Endothelial cell of umbilical vein (primary cell): ENCODE results near the gene MCUR1. TPM values are rescaled to one million over a fixed set of nuclear protein-coding genes. Genes with fewer than 3 reads are reported as not detected.

ENCODE experiments used
- BruUV-seq: library from RNA; stranded (reverse); fragments of 400-500 nt; replicated peaks from 2 replicates; lab custom pipeline; 2021; lab: Mats Ljungman, UMichigan
- CTCF ChIA-PET: fragments of 300-600, 350-600 bp; sonication (Branson Sonifier 250); formaldehyde crosslinking; loops from one replicate; lab custom pipeline; 2021; ENCODE audit warnings: antibody characterized with exemption, inconsistent platforms; lab: Charles Lee
- POLR2A ChIA-PET: fragments of 300-600, 350-600 bp; sonication (Branson Sonifier 250); formaldehyde crosslinking; loops from one replicate; lab custom pipeline; 2021; ENCODE audit warnings: antibody characterized with exemption, inconsistent platforms; lab: Charles Lee
- DNase-seq: peaks from one replicate; pipeline ENCODE4 v3.0.0-alpha.2; 2011; ENCODE audit warnings: low read depth, low spot score
- FAIRE-seq: peaks from 2 replicates; lab custom pipeline; 2011; peaks lifted over from hg19 to GRCh38; lab: Jason Lieb, UNC
- H2AFZ ChIP-seq: 2 replicates; pipeline ENCODE4 v1.6.0; 2012; ENCODE audit warnings: low read depth, low read length, control low read depth, inconsistent platforms
- H3K27ac ChIP-seq: 2 replicates; pipeline ENCODE4 v1.5.1; 2011; ENCODE audit warnings: low read depth, mild to moderate bottlenecking, control low read depth, low read length, moderate library complexity; ENCODE audit not compliant: insufficient read depth
- H3K27me3 ChIP-seq, 2 experiments: 2 replicates each; pipeline versions ENCODE4 v1.6.0 to v1.6.1; 2011; ENCODE audit warnings: low read length in 2 of 2, mixed read lengths in 1 of 2; ENCODE audit not compliant: control insufficient read depth in 2 of 2, insufficient read depth in 2 of 2
- H3K36me3 ChIP-seq, 2 experiments: 2 replicates in 1 of 2; 3 replicates in 1 of 2; pipeline ENCODE4 v1.5.1; 2011; ENCODE audit warnings: low read length in 2 of 2, mild to moderate bottlenecking in 1 of 2, moderate library complexity in 1 of 2; ENCODE audit not compliant: control insufficient read depth in 2 of 2, insufficient read depth in 2 of 2; ENCODE audit errors: extremely low read depth in 1 of 2
- H3K4me1 ChIP-seq: 3 replicates; pipeline ENCODE4 v1.5.1; 2011; ENCODE audit warnings: mild to moderate bottlenecking, low read length; ENCODE audit not compliant: control insufficient read depth, insufficient read depth; ENCODE audit errors: extremely low read depth
- H3K4me2 ChIP-seq: 2 replicates; pipeline ENCODE4 v1.6.1; 2011; ENCODE audit warnings: low read length, control low read depth, mixed read lengths; ENCODE audit not compliant: insufficient read depth
- H3K4me3 ChIP-seq, 3 experiments: fragments of 200-600 bp in 1 of 3; sonication (generic), shearing (Covaris generic) in 1 of 3; replicated peaks in 1 of 3; 2 replicates each; pipeline ENCODE4 v1.5.1; 2011 to 2016; ENCODE audit warnings: control low read depth in 3 of 3, low read length in 3 of 3, mild to moderate bottlenecking in 2 of 3, inconsistent platforms in 1 of 3, low read depth in 1 of 3, moderate library complexity in 1 of 3; ENCODE audit not compliant: insufficient read depth in 1 of 3
- H3K79me2 ChIP-seq: 2 replicates; pipeline ENCODE4 v1.6.0; 2012; ENCODE audit warnings: low read length, inconsistent platforms; ENCODE audit not compliant: control insufficient read depth, insufficient read depth
- H3K9ac ChIP-seq: replicated peaks from 2 replicates; pipeline ENCODE3; 2011; ENCODE audit warnings: low read length, control low read depth; ENCODE audit not compliant: insufficient read depth; ENCODE audit errors: extremely low read depth
- H3K9me1 ChIP-seq: replicated peaks from 3 replicates; pipeline ENCODE4 v1.6.0; 2011; ENCODE audit warnings: mild to moderate bottlenecking, low read length; ENCODE audit not compliant: control insufficient read depth, insufficient read depth; ENCODE audit errors: extremely low read depth
- H3K9me3 ChIP-seq: replicated peaks from 2 replicates; pipeline ENCODE4 v1.5.1; 2012; ENCODE audit warnings: low read length, inconsistent platforms; ENCODE audit not compliant: control insufficient read depth, insufficient read depth
- H4K20me1 ChIP-seq: replicated peaks from 2 replicates; pipeline ENCODE3; 2011; ENCODE audit warnings: mild to moderate bottlenecking, low read length; ENCODE audit not compliant: control insufficient read depth, insufficient read depth; ENCODE audit errors: extremely low read depth
- CTCF ChIP-seq, 2 donors: IDR thresholded peaks; 1 replicate in 1 of 2; 2 replicates in 1 of 2; pipeline ENCODE4 v1.5.1; 2011; ENCODE audit warnings: low read length in 2 of 2, mild to moderate bottlenecking in 2 of 2, moderate library complexity in 2 of 2, control low read depth in 1 of 2, inconsistent platforms in 1 of 2, low read depth in 1 of 2; ENCODE audit not compliant: insufficient read depth in 1 of 2; ENCODE audit errors: extremely low read depth in 1 of 2
- EZH2 ChIP-seq: IDR thresholded peaks from 2 replicates; pipeline ENCODE4 v1.6.1; 2012; ENCODE audit warnings: borderline replicate concordance, low read depth, mild to moderate bottlenecking, moderate library complexity, low read length, inconsistent platforms; ENCODE audit not compliant: severe bottlenecking
- FOS ChIP-seq: IDR thresholded peaks from 2 replicates; pipeline ENCODE4 v1.6.1; 2011; ENCODE audit warnings: mild to moderate bottlenecking, low read length, moderate library complexity, borderline replicate concordance; ENCODE audit not compliant: insufficient read depth
- GATA2 ChIP-seq: IDR thresholded peaks from 2 replicates; pipeline ENCODE4 v1.7.0; 2011; ENCODE audit warnings: low read depth, mild to moderate bottlenecking, moderate library complexity, mixed read lengths, low read length; ENCODE audit not compliant: insufficient read length, insufficient read depth
- JUN ChIP-seq: IDR thresholded peaks from 2 replicates; pipeline ENCODE4 v1.6.1; 2011; ENCODE audit warnings: borderline replicate concordance, low read depth; ENCODE audit not compliant: insufficient read length, insufficient read depth
- MAX ChIP-seq: IDR thresholded peaks from 2 replicates; pipeline ENCODE4 v1.6.1; 2011; ENCODE audit not compliant: insufficient read depth, insufficient read length
- MYC ChIP-seq: IDR thresholded peaks from one replicate; pipeline ENCODE4 v1.6.1; 2011; ENCODE audit warnings: mild to moderate bottlenecking, low read depth, low read length
- POLR2A ChIP-seq: IDR thresholded peaks from 2 replicates; pipeline ENCODE4 v1.6.1; 2012; ENCODE audit warnings: low read depth, mild to moderate bottlenecking, control low read depth, low read length
- POLR2AphosphoS5 ChIP-seq: IDR thresholded peaks from 2 replicates; pipeline ENCODE4 v1.6.1; 2012; ENCODE audit warnings: low read depth, mild to moderate bottlenecking, control low read depth, low read length, moderate library complexity; ENCODE audit not compliant: insufficient read depth
- dilution Hi-C: fragments of 300-500 bp; cut with MboI; formaldehyde crosslinking; loops from one replicate; pipeline ENCODE4 v1.15.0; 2019; ENCODE audit warnings: low sequenced_read_pairs; ENCODE audit not compliant: extremely low pct_ligation_motif_present
- intact Hi-C: fragments of 100-400 bp; cut with micrococcal nuclease; formaldehyde crosslinking; loops from one replicate; pipeline ENCODE4 v1.10.0; 2022
- polyA plus RNA-seq, 4 experiments: library from polyadenylated mRNA; depleted of rRNA in 3 of 4; stranded (reverse) in 3 of 4; unstranded in 1 of 4; fragments of >200 nt; gene quantifications; 2 replicates each; pipeline versions ENCODE4 v1.2.1 to v1.2.3, GENCODE V29; 2011 to 2012; ENCODE audit warnings: missing spikeins in 1 of 4
- total RNA-seq: library from RNA; stranded (reverse); gene quantifications from 2 replicates; pipeline ENCODE4 v1.2.3, GENCODE V29; 2021

The MCUR1 gene
- total and polyA plus RNA-seq, 2 donors (not counting 3 experiments of a cell fraction or from before 2014, with no cell fraction given), result 6.2 to 21.2 TPM

GRCh38 chr6:13761361-13762036 is 52.9 kb downstream of the MCUR1 start:
- TF ChIP-seq FOS (no peak), CTCF (IDR thresholded peaks at IDR 0.05; ENCODE audit: extremely low read depth in 1 of 2, insufficient read depth in 1 of 2, low read depth in 1 of 2, low read length in 2 of 2) (no peak), MYC (no peak), POLR2A (no peak), EZH2 (no peak), POLR2AphosphoS5 (no peak), MAX (no peak), GATA2 (no peak), JUN (no peak)
- H3K27me3 ChIP-seq, result peaks cover 3 to 4% of the 10 kb centered on the region in 2 experiments
- no peaks in the 10 kb centered on the region for H3K9me1 ChIP-seq
- H3K36me3 ChIP-seq, result no peaks in the 10 kb centered on the region
- intact Hi-C loops (no loop called here), dilution Hi-C loops (no loop called here)
- CTCF ChIA-PET, result interaction anchor here (1.1 kb wide), 1 partner anchor 15 kb away, joined by 3 read pairs; no protein-coding TSS in a partner anchor
- H3K9me3 ChIP-seq, result no peaks in the 10 kb centered on the region
- H3K4me2 ChIP-seq, result no peak overlapping the region
- no TSS peak for BruUV-seq
- FAIRE-seq (no peak), DNase-seq (no peak)
- no peaks in the 10 kb centered on the region for H3K79me2 ChIP-seq
- H3K9ac ChIP-seq, result no peak overlapping the region
- H3K4me1 ChIP-seq, result no peaks in the 10 kb centered on the region
- no peak overlapping the region for H3K4me3 ChIP-seq
- no peak overlapping the region for H2AFZ ChIP-seq
- H3K27ac ChIP-seq, result no peak overlapping the region
- POLR2A ChIA-PET, result interaction anchor here (0.6 kb wide), 1 partner anchor 191 kb away, joined by 3 read pairs; no protein-coding TSS in a partner anchor
- no peaks in the 10 kb centered on the region for H4K20me1 ChIP-seq
